CD4-positive, alpha-beta T cell treated with Interleukin-6 for 4 hours (primary cell): Measurements from ENCODE around the gene HMGCS1.
"Not testable (repeated sequence)": the region's sequence is repeated elsewhere in the genome, so short reads cannot be mapped to it uniquely, and the experiment has no call there.

ENCODE experiments used
- DNase-seq: peaks from one replicate; pipeline ENCODE4 v3.0.0-alpha.2; 2020; ENCODE audit warnings: mixed read lengths

Gene HMGCS1

GRCh38 chr5:43312076-43312661 is 1.0 kb downstream of the HMGCS1 start:
- DNase-seq = no peak

DNA sequence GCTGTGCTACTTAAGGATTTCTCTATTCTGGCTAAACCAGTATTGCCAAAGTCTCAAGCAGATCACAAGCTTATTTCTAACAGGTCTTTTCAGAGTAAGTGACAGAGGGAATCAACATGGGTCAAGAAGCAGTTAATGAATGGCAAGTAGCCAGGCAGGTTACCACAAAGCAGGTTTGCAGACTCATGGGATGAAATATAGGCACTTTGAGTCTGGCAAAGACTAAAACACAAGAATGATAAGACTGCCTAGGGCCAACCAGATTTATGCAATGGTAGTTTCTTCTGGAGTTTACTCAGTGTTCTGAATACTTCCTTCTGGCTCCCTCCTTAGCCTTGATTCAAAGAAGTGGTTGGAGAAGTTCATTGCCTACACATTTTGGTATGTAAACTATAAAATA is 3.6 kb downstream of the HMGCS1 start:
- DNase-seq = no peak

GRCh38 chr5:43309122-43309521 is 4.1 kb downstream of the HMGCS1 start:
- DNase-seq = no peak

- not testable (repeated sequence) for DNase-seq
Measured at GRCh38 chr5:43306954-43307353, 6.3 kb downstream of the HMGCS1 start.

DNA sequence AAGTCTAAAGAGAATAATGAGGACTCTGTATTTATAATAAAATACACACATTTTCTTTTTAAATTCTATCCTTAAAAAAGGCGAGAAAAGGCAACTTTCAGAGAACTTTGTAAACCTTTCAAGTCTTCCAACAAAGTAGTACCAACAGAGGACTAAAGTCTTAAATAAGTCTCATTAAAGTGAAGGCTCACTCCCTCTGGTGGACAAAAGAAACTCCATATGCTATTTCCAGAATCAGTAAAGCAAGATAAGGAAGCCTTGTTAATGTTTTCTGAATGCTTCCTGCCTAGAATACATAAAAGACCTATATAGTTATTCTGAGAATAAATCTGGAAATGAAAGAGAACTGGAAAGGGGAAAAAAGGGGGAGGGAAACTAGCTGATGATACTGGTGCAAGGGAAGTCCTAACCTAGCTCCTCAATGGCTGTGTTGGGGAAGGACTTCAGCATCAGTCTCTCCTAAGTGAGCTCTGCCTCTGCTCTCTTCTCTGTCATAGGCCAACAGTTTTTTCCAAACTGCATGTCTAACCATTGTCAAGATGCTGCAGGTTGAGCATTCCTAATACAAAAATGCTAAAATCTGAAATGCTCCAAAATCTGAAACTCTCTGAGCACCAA is 7.2 kb downstream of the HMGCS1 start:
- peak; percentile 22 for DNase-seq

DNA sequence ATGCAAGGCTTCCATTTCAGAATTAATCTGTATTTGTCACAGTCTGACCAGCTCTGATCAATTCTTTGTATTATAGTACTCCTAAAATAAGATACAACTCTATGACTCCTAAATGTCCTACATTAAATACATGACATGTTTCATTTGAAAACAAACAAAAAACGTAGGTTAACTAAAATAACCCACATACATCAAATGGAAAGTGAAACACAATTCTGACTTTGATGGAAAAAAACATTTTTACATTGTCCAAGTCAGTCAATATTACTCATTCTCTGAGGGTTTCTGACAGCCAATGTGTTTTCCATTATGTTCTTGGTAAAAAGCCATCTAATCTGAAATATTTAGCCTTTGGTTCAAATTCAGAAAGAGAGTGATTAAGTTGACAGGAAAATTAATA is 8.7 kb downstream of the HMGCS1 start:
- no peak for DNase-seq

GRCh38 chr5:43303242-43303641 is 10.0 kb downstream of the HMGCS1 start:
- DNase-seq = no peak

DNA sequence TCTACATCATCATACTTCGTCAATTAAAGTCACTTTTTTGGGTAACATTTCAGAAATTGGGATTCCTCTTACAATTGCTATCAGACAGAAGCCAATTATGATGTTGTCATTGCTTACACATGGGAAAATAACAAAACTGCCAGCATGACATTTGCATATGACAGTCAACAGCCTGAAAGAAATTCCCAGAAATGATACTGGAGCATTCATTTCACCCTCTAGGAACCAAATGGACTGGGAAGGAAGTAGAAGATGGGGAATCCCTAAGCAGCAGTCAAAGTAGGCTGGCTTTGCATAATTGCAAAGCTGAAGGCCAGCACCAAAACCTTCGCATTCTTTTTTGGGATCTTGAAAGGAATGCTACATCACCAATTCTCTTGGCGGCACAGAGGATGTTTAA is 10.7 kb downstream of the HMGCS1 start:
- DNase-seq = no peak

DNA sequence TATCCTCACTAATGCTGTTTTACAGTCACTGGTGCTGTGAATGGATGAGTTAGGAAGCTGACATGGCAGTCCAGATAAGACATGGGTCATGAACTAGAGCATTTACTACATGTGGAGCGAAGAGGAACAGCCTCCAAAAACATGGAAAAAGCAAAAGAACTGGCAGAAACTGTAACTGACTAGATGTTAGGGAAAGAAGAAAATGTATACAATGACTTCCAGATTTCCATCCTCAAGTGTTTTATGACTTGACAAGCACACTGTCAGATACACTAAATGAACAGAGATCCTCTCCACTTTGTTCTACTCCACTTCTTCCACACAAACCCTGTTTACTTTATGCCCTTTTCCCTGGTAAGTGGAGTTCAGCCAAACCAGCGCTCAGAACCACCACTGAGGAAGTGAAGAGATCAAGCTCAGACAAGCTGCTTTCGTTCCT is 11.5 kb downstream of the HMGCS1 start:
- no peak for DNase-seq

- no peak for DNase-seq
Measured at GRCh38 chr5:43300112-43300511, 13.1 kb downstream of the HMGCS1 start.

GRCh38 chr5:43298443-43298842 is 14.8 kb downstream of the HMGCS1 start:
- DNase-seq = no peak

DNA sequence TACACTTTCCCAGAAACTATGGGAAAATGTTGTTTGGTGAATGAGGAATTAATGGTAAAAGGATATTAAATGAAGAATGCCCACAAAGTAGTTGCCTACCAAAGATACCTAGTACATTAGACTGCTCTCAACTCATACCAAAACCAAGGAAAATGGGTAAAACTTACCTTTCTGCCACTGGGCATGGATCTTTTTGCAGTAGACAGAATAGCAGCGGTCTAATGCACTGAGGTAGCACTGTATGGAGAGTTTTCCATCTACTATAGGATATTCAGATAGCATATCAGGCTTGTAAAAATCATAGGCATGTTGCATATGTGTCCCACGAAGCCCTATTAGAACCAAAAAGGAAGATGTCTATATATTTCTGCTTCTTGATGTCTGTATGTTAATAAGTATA is 16.4 kb downstream of the HMGCS1 start:
- DNase-seq = no peak

GRCh38 chr5:43295202-43295601 is 18.0 kb downstream of the HMGCS1 start:
- DNase-seq = no peak

- DNase-seq = no peak
Measured at GRCh38 chr5:43294226-43294625, 19.0 kb downstream of the HMGCS1 start.

GRCh38 chr5:43290726-43291125 is 22.5 kb downstream of the HMGCS1 start:
- no peak for DNase-seq

- no peak for DNase-seq
Measured at GRCh38 chr5:43288269-43288831, 24.9 kb downstream of the HMGCS1 start.

- DNase-seq = no peak
Measured at GRCh38 chr5:43287493-43287892, 25.7 kb downstream of the HMGCS1 start.

DNA sequence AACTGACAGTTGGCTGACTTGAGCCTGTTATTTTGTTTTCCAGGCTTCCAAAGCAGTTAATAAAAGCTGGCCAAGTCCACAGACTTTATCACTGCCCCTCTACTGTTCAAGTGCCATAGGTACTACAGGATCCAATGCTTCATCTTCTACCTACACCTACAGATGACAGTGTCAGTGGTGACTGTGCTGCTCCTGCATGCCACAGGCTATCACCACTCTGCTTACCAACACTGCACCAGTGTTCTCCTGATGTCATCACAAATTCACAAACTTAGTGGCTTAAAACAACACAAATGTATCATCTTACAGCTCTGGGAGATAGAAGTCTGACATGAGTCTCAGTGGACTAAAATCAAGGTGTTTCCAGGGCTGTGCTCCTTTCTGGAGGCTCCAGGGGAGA is 26.6 kb downstream of the HMGCS1 start:
- DNase-seq = no peak

GRCh38 chr5:43281840-43282658 is 31.2 kb downstream of the HMGCS1 start:
- DNase-seq = no peak

DNA sequence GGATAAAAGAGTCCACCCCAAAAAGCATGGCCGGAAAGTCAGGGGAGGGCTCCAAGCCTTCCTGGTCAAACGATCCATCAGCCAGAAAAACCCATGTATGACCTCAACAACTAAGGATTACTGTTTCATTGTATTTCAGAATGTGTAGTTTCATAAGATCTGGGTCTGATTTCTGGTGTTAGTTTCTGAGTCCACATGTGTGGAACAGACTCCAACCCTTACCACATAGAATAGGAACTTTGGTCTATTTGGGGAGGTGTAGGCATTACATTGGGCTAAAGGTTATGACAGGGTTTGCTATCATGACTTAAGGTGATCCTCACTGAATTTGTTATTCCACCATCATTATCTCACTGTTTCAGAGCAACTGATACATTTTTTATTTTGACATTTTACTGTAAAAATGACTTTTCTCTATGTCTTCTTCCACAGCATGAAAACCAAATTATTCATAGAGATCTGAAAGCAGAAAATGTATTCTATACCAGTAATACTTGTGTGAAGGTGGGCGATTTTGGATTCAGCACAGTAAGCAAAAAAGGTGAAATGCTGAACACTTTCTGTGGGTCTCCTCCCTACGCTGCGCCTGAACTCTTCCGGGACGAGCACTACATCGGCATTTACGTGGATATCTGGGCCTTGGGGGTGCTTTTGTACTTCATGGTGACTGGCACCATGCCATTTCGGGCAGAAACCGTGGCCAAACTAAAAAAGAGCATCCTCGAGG is 33.5 kb downstream of the HMGCS1 start:
- no peak for DNase-seq

DNA sequence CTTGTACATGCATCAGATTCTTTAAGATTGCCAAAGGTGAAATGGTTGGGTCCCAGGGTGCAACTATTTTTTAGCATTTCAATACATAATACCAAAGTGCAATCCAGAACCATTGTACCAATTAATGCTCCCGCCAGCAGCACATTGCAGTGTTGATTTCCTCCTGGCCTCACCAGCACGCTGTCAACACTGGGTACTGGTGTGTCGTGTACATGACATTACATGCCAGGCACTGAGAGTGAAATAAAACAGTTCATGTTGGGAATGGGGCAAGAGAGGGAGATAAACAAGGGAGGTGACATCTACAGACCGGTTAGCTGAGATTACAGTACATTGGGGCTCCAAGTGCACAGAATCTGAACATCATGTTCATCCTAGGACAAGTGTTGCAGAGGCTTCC is 37.8 kb downstream of the HMGCS1 start:
- no peak for DNase-seq

GRCh38 chr5:43274435-43275114 is 38.6 kb downstream of the HMGCS1 start:
- DNase-seq = no peak

DNA sequence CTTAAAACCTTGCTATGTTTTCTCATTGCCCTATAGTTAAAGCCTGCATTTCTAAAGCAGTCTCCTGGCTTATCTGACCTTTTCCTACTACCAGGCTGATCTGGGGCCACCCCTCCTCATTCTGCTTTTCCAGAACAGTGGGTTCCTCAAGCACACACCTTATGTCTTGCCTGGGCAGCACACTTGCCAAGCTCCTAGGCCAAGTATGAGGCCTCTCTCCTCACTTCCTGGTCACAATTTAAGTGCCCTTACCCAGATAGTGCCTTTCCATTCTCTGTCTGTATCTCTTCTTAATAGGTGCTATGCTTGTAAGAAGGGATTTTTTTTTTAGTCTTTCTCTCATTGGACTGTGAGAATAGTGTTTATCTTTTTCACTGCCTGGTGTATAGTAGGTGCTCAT is 39.7 kb downstream of the HMGCS1 start:
- no peak for DNase-seq
